ENCODE data around the gene IRF4.

IRF4 gene

DNA sequence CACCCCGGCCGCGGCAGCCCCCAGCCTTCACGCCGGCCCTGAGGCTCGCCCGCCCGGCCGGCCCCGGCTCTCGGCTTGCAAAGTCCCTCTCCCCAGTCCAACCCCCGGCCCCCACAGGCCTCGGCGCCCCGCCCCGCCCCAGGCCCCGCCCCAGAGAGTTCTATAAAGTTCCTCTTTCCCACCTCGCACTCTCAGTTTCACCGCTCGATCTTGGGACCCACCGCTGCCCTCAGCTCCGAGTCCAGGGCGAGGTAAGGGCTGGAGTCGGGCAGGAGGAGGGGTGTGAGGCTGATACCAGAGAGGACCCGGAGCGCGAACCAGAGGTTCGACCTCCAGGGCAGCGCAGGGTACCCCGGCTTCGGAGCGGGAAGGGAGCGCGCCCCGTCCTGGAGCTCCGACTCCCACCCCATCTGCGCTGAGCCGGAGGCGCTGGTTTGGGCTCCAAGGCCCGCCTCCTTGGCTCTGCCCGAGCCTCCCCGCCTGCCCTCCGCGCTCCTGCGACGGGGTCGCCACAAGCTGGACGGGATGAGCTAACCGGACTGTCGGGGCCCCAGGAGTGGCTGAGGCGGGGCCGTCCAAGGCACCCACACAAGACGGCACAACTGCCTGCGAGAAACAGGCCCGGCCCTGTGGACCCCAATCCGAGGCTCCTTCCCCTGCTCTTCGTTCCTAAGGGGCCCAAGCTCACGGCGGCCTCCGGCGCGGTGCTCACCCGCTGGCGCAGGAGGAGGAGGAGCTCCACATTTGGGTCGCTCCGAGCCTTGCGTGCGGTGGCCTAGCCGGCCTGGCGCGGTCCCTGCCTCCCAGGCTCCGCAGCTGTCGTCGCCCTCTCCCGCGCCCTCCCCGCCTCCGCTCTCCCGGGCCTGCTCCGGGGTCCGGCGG lies at the start of gene IRF4:
Gene IRF4, plus strand, starts transcription at position 194 of the 882 bp plus-strand sequence. CDS start 1,401 bp downstream, outside the sequence.
- DNase-seq: no peak

GRCh38 chr6:341914-342831 lies 49.4 kb upstream of the IRF4 start:
- no peak for DNase-seq

GRCh38 chr6:342832-343179 lies 48.7 kb upstream of the IRF4 start:
- no peak for DNase-seq

- DNase-seq: no peak
These were observed 48.2 kb upstream of the IRF4 start for GRCh38 chr6:343226-343935.

DNA sequence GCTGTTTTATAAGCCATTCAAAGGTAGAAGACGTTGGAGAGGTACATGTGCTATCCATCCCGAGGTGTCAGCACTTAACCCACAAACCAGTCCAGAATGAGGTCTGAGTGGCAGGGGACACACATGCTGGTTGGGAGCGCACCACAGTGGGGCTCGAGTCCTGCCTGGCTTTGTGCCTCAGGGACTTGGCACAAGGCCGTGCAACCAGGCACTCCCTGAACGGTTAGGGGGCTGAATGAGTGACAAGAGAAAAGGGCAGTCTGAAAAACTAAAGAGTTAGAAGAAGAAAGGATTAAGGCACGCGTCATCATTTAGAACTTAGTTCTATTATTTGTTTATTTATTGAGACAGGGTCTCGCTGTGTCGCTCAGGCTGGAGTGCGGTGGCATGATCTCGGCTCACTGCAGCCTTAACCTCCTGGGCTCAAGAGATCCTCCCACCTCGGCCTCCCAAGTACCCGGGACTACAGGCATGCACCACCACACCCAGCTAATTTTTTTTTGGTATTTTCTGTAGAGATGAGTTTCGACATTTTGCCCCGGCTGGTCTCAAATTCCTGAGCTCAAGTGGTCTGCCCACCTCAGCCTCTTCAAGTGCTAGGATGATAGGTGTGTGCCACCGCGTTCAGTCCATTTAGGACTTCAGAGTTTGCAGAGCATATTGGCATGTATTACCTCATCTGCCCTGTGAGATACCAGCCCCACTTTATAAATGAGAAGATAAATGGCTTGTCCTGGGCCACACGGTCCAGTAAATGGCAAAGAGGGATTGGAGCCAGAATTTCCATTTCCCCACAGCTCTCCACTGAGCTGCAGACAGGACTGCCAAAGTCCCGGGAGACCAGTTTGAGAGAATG lies 47.4 kb upstream of the IRF4 start:
- DNase-seq: no peak

DNA sequence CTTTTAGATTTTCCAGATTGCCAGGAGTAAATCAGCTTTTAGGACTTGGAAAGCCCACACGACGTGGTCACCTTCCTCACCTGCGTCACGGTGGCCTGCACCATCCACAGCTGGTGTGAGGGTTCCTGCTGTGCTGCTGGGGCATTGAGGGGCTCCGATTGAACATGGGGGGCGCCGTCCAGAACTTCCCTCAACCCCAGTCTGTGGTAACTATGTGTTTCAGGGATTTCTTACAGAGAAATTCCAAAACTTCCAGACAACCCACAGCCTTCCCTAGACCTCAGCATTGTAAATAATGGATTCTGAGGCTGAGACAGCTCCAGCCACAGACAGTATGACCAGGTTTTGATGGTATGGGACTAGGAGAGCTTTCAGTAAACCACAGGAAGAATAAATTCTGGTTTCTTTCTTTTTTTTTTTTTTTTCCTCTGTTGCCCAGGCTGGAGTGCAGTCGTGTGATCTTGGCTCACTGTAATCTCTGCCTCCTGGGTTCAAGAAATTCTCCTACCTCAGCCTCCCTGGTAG lies 46.7 kb upstream of the IRF4 start:
- no peak for DNase-seq

DNA sequence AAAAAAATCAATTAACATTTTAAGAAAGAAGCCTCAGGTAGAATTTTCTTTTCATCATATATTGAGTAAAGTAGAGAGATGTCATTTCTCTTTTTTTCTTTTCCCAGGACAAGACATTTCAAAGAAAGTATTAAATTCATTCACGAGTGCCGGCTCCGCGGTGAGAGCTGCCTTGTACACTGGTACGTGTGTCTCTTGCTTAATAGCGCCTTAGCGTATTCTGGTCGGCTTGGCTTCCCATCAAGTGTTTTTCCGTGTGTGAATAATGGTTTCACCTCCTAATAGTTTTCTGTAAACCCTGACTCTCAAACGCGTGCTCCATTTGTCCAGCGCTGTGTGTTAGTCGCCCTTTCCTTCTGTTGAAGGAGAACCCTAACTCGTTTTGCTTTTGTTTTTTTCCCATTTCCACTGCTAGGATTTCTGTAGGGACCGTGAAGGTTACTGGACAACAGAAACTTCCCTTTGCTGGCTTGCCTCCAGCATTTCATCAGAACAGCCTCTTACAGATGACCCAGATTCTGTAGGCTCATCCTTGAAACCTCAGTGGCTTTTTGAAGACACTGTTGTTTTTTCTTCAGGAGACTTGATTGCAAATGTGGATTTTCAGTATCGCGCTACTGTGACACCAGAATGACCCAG lies 45.7 kb upstream of the IRF4 start:
- DNase-seq: no peak

DNA sequence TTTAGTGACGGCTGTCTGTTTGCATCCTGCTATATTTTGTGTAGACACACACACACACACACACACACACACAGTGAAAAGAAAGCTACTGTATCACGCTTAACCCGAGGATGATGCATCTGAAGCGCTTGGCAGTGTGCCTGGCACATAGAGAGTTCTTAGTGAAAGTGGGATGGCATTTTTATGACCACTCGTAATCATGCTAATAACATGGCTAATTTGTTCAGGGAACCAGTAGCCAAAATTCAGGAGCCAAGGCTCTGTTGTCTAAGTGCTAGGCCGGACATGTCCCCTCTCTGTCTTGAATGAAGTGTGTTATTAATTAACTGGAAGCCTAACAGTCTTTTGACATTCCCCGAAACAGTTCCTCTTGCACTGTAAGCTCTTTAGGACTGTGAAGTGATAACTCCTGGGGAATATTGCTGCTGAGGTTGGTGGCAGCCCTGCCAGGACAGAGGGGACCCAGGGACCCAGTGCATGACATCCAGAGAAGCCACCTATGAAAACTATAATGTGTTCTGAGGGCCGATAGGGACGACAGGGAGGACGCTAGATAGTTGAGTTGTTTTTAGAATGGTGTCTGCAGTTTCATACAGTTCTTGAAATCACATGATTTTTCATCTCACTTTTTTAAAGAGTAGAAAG lies 45.0 kb upstream of the IRF4 start:
- DNase-seq: no peak

GRCh38 chr6:347232-347631 lies 44.3 kb upstream of the IRF4 start:
- no peak for DNase-seq

GRCh38 chr6:347951-348859 lies 43.3 kb upstream of the IRF4 start:
- no peak for DNase-seq

DNA sequence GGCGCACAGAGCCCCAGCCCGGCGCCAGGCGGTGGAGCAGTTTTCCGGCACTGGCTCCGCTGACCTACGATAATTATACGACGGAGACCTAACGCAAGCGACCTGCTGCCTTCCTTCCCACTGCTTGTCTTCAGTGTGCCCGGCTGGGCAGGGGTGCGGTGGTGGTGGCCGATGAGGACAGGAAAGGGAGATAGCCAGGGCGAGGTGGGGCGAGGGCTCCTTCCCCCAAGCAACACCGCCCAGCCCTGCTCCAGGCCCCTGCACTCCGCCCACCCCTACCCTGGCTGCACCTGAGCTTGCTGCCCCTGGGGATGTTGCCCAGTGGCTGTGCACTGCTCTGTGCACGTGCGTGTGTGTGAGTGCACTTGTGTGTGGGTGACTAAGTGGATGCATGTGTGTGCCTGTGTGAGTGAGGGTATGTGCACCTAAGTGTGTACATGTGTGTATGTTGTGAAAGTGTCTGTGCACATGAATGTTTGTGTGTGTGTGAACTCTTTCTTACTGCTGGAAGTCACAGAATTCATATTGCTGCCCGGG lies 42.6 kb upstream of the IRF4 start:
- DNase-seq: no peak

DNA sequence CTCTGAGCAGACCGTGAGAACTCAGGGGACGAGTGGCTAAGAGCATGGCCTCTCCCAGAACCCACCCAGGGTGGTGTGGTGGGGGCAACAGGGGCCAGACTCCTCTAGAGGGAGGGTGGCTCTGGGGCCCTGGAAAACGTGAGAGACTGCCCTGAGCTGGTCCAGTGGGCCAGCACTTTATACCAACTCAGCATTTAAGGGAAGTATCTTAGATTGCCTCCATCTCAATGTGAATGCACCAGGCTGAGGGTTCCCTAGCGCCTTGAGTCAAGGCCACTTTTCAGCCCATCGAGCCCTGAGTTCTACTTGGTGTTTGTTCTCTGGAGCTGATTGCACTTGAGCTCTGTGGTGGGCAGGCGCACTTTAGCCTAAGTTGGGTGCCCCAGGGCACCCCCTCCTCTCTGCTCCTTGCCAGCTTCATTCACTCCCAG lies 42.0 kb upstream of the IRF4 start:
- no peak for DNase-seq

- DNase-seq: no peak
These were observed 41.2 kb upstream of the IRF4 start for GRCh38 chr6:350371-350770.

- no peak for DNase-seq
These were observed 40.3 kb upstream of the IRF4 start for GRCh38 chr6:351011-351866.

DNA sequence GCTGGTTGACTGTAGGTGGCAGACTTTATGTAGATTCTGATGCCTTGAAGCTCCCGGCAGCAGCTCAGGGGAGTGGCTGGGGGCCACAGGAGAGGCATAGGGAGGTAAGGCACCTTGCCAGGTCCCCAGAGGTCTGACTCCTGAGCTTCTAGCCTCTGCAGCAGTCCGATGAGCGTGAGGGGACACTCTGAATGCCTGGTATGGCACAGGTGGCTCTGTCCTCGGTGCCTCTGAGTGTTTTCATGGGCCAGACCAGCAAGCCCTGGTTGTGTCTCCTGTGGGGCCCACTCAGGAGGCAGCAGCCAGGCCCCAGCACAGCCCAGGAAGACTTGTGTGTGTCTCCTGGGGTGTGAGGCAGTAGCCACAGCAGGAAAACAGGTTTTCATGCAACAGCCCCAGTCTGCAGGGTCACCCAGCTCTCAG lies 39.7 kb upstream of the IRF4 start:
- DNase-seq: no peak

DNA sequence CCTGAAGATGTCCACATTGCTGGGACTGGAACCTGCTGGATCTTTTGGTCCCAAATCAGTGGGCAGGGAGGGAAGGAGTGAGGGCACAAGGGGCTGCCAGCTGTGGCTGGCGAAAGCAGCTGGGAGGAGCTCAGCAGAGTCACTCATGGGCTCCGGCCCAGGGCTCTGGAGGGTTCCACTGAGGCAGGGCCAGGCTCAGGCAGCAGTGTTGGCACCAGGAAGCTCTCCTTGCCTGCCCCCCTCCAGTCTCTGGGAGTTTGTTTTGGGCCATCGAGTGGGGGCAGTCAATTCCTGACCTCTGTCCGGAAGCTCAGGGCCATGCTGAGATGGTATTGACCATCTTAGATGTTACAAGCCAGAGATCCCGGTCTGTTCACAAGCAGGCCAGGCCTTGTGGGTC lies 39.1 kb upstream of the IRF4 start:
- no peak for DNase-seq

- no peak for DNase-seq
These were observed 38.6 kb upstream of the IRF4 start for GRCh38 chr6:352896-353470.
